GM12872 (cell line): ENCODE results near the gene HSD11B1.

Experiments
- CTCF ChIP-seq: IDR thresholded peaks from 3 replicates; pipeline ENCODE4 v1.5.1; 2011; ENCODE audit warnings: low read depth, mild to moderate bottlenecking, low read length, moderate library complexity; ENCODE audit not compliant: insufficient read depth

Gene HSD11B1

GRCh38 chr1:209692745-209693504 is 11.7 kb upstream of the HSD11B1 start:
- peak; percentile 68 for TF ChIP-seq CTCF

GRCh38 chr1:209696673-209697072 is 8.0 kb upstream of the HSD11B1 start:
- TF ChIP-seq CTCF = no peak

GRCh38 chr1:209697126-209697525 is 7.5 kb upstream of the HSD11B1 start:
- TF ChIP-seq CTCF = no peak

- TF ChIP-seq CTCF = no peak
Observed at GRCh38 chr1:209702832-209703231, 1.8 kb upstream of the HSD11B1 start.

- no peak for TF ChIP-seq CTCF
Observed at GRCh38 chr1:209703834-209704504, 677 bp upstream of the HSD11B1 start.

- no peak for TF ChIP-seq CTCF
Observed at GRCh38 chr1:209705033-209705598, 470 bp downstream of the HSD11B1 start.

GRCh38 chr1:209706622-209707021 is 2.0 kb downstream of the HSD11B1 start:
- no peak for TF ChIP-seq CTCF
